ENCODE data around the gene PITPNC1.

PITPNC1 gene

GRCh38 chr17:67366193-67367157 is 10.6 kb upstream of the PITPNC1 start, which contains the start of gene PSMD12:
PSMD12 (minus strand) TSS chr17:67366577; CDS start chr17:67366519, 58 bp downstream.
- Histone ChIP-seq H3K36me3 (ENCODE audit: control insufficient read depth, insufficient read depth, low read length) (no peaks in the 10 kb centered on the region; the same call in 1 of the 2 replicates), H3K4me3 (replicated peaks; ENCODE audit: low read depth, low read length) (peak within 1 kb of the TSS; percentile 96), H3K27me3 (replicated peaks; ENCODE audit: control insufficient read depth, insufficient read depth, low read length) (no peaks in the 10 kb centered on the region)
- peak; percentile 94 for DNase-seq (ENCODE audit: extremely low read depth, insufficient read length)
- no peak for TF ChIP-seq CTCF (IDR thresholded peaks at IDR 0.05; ENCODE audit: insufficient read depth, low read length, poor library complexity, severe bottlenecking)

GRCh38 chr17:67369676-67370075 is 7.4 kb upstream of the PITPNC1 start:
- Histone ChIP-seq H3K27me3 (replicated peaks; ENCODE audit: control insufficient read depth, insufficient read depth, low read length) (no peaks in the 10 kb centered on the region), H3K4me3 (replicated peaks; ENCODE audit: low read depth, low read length) (no peak overlapping the region), H3K36me3 (ENCODE audit: control insufficient read depth, insufficient read depth, low read length) (no peaks in the 10 kb centered on the region)
- DNase-seq (ENCODE audit: extremely low read depth, insufficient read length): no peak
- TF ChIP-seq CTCF (IDR thresholded peaks at IDR 0.05; ENCODE audit: insufficient read depth, low read length, poor library complexity, severe bottlenecking): no peak

- no peak overlapping the region for H3K4me3 ChIP-seq (replicated peaks; ENCODE audit: low read depth, low read length)
- no peaks in the 10 kb centered on the region for H3K27me3 ChIP-seq (replicated peaks; ENCODE audit: control insufficient read depth, insufficient read depth, low read length)
- TF ChIP-seq CTCF (IDR thresholded peaks at IDR 0.05; ENCODE audit: insufficient read depth, low read length, poor library complexity, severe bottlenecking): no peak
- H3K36me3 ChIP-seq (ENCODE audit: control insufficient read depth, insufficient read depth, low read length): no peaks in the 10 kb centered on the region
- no peak for DNase-seq (ENCODE audit: extremely low read depth, insufficient read length)
Observed at GRCh38 chr17:67372751-67373150, 4.3 kb upstream of the PITPNC1 start.

GRCh38 chr17:67374329-67375053 is 2.6 kb upstream of the PITPNC1 start:
- Histone ChIP-seq H3K36me3 (ENCODE audit: control insufficient read depth, insufficient read depth, low read length) (no peaks in the 10 kb centered on the region), H3K4me3 (replicated peaks; ENCODE audit: low read depth, low read length) (no peak overlapping the region), H3K27me3 (replicated peaks; ENCODE audit: control insufficient read depth, insufficient read depth, low read length) (no peaks in the 10 kb centered on the region)
- DNase-seq (ENCODE audit: extremely low read depth, insufficient read length): peak; percentile 63
- peak; percentile 85 for TF ChIP-seq CTCF (IDR thresholded peaks at IDR 0.05; ENCODE audit: insufficient read depth, low read length, poor library complexity, severe bottlenecking)

- Histone ChIP-seq H3K4me3 (replicated peaks; ENCODE audit: low read depth, low read length) (no peak overlapping the region), H3K27me3 (replicated peaks; ENCODE audit: control insufficient read depth, insufficient read depth, low read length) (no peaks in the 10 kb centered on the region), H3K36me3 (ENCODE audit: control insufficient read depth, insufficient read depth, low read length) (no peaks in the 10 kb centered on the region)
- DNase-seq (ENCODE audit: extremely low read depth, insufficient read length): no peak
- TF ChIP-seq CTCF (IDR thresholded peaks at IDR 0.05; ENCODE audit: insufficient read depth, low read length, poor library complexity, severe bottlenecking): no peak
Observed at GRCh38 chr17:67375054-67375427, 2.0 kb upstream of the PITPNC1 start.
